IPS DF 6.9 (cell line): ENCODE measurements around the gene MED29.

Experiments
- DNase-seq: peaks from one replicate; pipeline ENCODE4 v3.0.0-alpha.2; 2013; ENCODE audit warnings: low read depth, low spot score
- H3K27ac ChIP-seq: one replicate; pipeline ENCODE4 v1.5.1; 2013; ENCODE audit warnings: low read length, control low read depth
- H3K27me3 ChIP-seq: 2 replicates; pipeline ENCODE4 v1.6.1; 2013; ENCODE audit warnings: mild to moderate bottlenecking, low read length; ENCODE audit not compliant: control insufficient read depth, insufficient read depth
- H3K36me3 ChIP-seq: 2 replicates; pipeline ENCODE4 v1.6.1; 2013; ENCODE audit warnings: low read length; ENCODE audit not compliant: control insufficient read depth, insufficient read depth
- H3K4me1 ChIP-seq: 2 replicates; pipeline ENCODE4 v1.6.1; 2013; ENCODE audit warnings: low read length; ENCODE audit not compliant: control insufficient read depth, insufficient read depth
- H3K4me3 ChIP-seq: 2 replicates; pipeline ENCODE4 v1.5.1; 2013; ENCODE audit warnings: mild to moderate bottlenecking, low read length
- H3K9me3 ChIP-seq: 2 replicates; pipeline ENCODE4 v1.6.1; 2013; ENCODE audit warnings: low read length, inconsistent platforms; ENCODE audit not compliant: control insufficient read depth, insufficient read depth
- WGBS: extraction: QIAGEN DNeasy Blood & Tissue Kit; methylation state at CpG from one replicate; pipeline ENCODE4 v1.1.7; 2013; ENCODE audit warnings: mixed read lengths, missing lambda C conversion rate; ENCODE audit not compliant: insufficient read length, insufficient coverage; 5-methylcytosine and 5-hydroxymethylcytosine counted together

Gene MED29

DNA sequence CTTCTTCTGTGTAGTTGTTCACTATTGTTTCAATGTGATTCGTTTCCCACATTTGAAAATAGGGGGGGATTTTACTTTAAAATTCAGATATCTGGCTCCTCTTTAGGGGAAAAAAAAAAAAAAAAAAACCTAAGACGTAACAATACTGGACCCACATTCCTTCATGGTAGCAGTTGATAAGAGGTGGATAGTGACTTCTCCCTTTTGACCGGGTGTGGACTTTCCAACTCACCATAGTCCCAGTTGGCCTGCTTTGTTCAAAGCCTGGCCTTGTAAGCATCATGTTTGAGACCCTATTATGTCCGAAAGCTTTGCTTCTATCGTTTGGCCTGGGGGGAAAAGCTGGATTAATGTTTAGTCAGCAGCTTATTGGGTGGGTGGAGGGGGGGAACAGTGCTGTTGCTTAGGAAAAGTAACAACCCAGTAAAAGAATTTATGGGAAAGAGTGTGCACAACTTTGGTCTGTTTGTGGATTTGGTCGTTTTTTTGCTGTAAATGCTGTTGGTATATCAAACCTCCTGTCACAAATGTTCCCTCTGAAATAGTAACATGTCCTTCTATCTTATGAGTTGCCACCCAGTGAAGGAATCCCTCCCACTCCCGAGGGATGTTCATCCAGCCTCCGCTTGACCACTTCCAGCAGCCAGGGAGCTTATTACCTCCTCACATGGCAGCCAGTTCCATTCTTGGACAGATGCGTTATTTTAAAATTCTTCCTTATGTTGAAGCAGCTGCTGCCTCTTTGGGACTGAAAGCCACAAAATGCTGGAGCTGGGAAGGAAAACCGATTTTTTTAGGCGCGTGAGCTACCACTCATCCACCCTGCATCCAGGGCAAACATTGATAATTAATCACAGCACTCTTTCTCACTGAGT, 38.6 kb upstream of the MED29 start:
- WGBS, result no CpG with 5 or more reads among the region's 12 CpGs
- Histone ChIP-seq H3K4me3 (no peak overlapping the region), H3K9me3 (no peaks in the 10 kb centered on the region), H3K27ac (no peak overlapping the region), H3K4me1 (no peaks in the 10 kb centered on the region), H3K27me3 (no peaks in the 10 kb centered on the region), H3K36me3 (peaks cover 16% of the 10 kb centered on the region; the same call in 1 of the 2 replicates)
- no peak for DNase-seq

DNA sequence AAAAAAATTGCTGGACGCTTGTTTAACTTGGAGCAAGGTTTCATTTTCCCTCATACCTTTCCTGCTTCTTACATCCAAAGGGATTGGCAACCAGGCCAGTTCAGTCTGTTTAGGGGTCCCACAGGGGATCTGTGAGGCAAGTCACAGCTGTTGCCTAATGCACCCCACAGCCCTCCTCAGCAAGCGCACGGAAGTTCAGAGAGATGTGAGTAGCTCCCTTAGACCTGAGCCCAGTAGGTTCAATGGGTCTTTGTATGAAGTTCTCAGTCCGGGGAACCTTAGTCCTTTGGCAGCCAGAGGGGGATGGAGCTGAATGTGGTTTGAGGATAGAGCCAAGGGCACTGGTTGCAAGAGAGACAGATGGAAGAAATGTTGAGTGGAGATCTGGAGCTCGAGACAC, 35.9 kb upstream of the MED29 start:
- Histone ChIP-seq H3K4me3 (no peak overlapping the region), H3K36me3 (peaks cover 22% of the 10 kb centered on the region; the same call in 1 of the 2 replicates), H3K4me1 (no peaks in the 10 kb centered on the region), H3K27me3 (no peaks in the 10 kb centered on the region), H3K27ac (no peak overlapping the region), H3K9me3 (no peaks in the 10 kb centered on the region)
- no peak for DNase-seq
- no CpG with 5 or more reads among the region's 5 CpGs for WGBS

DNA sequence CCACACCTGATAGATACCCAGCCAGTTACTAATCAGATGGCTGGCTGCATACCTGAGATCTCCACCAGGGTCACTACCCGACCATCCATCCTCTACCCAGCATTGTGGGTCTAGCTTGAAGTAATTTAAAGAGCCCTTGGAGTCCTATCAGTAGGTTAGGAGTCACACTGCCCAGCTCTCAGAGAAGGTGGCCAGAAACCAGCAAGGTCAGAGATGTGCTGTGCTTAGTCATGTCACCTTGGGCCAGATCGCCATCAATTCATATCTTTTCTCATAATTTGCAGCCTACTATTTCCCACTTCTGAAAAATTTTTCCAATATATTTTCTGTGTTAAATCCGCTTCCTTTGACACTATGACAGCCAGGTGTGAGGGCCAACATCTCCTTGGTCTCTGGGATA, 35.1 kb upstream of the MED29 start:
- whole genome bisulfite sequencing, result 100% methylated on average over 1 of the region's 3 CpGs
- no peak overlapping the region for H3K4me3 ChIP-seq
- no peak for DNase-seq
- H3K36me3 ChIP-seq, result peaks cover 24% of the 10 kb centered on the region; the same call in 1 of the 2 replicates
- H3K27me3 ChIP-seq, result no peaks in the 10 kb centered on the region
- no peak overlapping the region for H3K27ac ChIP-seq
- H3K9me3 ChIP-seq, result no peaks in the 10 kb centered on the region
- no peaks in the 10 kb centered on the region for H3K4me1 ChIP-seq

DNA sequence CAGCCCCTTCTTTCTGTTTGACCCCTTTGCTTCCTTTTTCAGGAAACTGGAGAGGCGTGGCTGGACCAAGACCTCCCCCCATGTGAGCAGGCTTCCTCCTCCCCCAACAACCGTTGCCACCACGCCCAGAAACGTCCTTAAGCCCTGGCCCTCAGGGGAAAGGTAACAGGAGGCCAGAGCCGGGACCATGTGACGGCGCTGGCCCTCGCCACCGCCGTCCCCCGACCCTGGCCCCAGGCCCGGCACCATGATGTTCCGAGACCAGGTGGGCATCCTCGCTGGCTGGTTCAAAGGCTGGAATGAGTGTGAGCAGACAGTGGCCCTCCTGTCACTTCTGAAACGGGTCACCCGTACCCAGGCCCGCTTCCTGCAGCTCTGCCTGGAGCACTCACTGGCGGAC, 34.5 kb upstream of the MED29 start:
- Histone ChIP-seq H3K4me3 (no peak overlapping the region), H3K4me1 (no peaks in the 10 kb centered on the region), H3K27me3 (no peaks in the 10 kb centered on the region), H3K27ac (no peak overlapping the region), H3K36me3 (peaks cover 24% of the 10 kb centered on the region; the same call in 1 of the 2 replicates), H3K9me3 (no peaks in the 10 kb centered on the region)
- WGBS, result no CpG with 5 or more reads among the region's 18 CpGs
- no peak for DNase-seq

DNA sequence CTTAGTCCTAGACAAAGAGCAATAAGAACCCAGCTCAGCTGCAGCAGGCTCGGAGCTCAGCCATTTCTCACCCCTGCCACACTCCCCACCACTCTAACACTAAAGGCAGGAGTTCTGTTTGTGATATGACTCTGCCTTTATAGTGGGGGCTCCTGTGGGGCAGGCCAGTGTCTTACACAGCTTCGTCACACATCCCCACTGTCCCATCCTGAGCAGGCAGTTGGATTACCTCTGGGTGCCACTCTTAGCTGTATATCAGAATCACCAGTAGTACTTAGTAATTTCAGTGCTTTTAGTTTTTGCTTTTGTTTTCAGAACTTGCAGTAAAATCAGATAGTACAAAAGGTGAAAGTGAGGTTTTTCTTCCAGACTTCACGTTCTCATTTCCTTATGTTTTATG, 32.2 kb upstream of the MED29 start:
- Histone ChIP-seq H3K4me3 (no peak overlapping the region), H3K4me1 (no peaks in the 10 kb centered on the region), H3K27me3 (no peaks in the 10 kb centered on the region), H3K27ac (no peak overlapping the region), H3K36me3 (peaks cover 28% of the 10 kb centered on the region; the same call in 1 of the 2 replicates), H3K9me3 (no peaks in the 10 kb centered on the region)
- no peak for DNase-seq
- no CpG with 5 or more reads among the region's 3 CpGs for WGBS

DNA sequence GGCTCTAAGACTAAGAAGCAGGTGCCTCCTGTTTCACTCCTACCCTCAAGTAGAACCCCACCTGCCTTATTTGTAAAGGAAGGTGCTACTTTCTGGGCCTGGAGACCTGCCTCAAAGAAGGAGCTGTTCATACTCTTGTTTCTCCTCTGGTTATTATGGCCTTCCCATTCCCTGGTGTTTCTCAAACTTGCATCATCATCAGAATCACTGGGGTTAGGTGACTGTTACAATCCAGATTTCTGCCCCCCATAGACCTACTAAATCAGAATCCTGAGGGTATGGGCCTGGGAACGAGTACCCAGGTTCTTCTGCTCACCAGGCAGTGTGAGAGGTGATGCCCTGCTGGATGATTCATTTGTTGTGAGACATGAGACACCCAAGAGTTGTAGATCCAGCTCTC, 30.6 kb upstream of the MED29 start:
- Histone ChIP-seq H3K4me1 (no peaks in the 10 kb centered on the region), H3K9me3 (no peaks in the 10 kb centered on the region), H3K27ac (no peak overlapping the region), H3K27me3 (no peaks in the 10 kb centered on the region), H3K36me3 (peaks cover 24% of the 10 kb centered on the region; the same call in 1 of the 2 replicates), H3K4me3 (no peak overlapping the region)
- no peak for DNase-seq
- no CpG with 5 or more reads among the region's 1 CpG for WGBS

DNA sequence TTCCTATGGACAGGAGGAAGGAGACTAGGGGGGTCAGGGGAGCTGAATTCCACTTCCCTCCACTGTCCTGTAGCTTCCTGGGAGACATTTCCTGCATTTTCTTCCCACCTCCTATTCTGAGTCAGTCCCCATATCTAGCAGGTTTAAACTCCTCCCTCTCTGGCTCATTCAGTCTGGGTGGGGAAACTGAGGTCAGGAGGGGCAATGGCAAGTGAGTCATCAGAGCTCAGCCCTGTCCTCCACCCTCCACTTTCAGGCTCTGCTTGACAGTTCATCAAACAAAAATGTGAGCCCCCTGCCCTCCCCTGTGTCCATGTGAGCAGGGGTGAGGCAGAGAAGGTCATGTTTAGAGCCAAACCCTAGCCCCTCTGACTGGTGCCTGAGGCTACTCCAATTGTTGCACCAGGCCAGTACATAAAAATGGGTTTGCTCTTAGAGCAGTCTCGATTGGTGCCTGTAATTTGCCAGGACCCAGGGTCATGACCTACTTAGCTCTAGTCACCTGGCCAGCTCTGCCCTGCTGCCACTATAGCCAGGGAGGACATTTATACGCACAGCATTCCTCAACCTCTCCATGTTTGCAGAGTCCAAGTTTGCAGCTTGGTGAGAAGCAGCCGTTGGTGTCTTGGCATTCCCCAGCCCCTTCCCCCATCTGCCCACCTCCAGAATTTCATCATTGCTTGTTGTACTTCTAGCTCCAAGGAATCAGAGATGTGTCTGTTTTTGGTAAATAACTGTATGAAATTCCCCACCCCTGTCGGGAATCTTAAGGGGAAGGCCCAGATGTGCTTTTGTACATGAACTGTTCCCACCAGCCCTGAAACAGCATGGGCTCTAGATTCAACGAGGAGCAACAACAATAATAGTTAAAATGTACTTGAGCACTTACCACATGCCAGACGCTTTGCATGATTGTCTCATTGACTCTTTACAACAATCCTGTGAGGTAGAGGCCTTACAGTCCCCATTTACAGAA, 28.2 kb upstream of the MED29 start:
- DNase-seq, result no peak
- WGBS, result no CpG with 5 or more reads among the region's 6 CpGs
- no peaks in the 10 kb centered on the region for H3K27me3 ChIP-seq
- H3K36me3 ChIP-seq, result peaks cover 12% of the 10 kb centered on the region; the same call in 1 of the 2 replicates
- no peak overlapping the region for H3K27ac ChIP-seq
- no peak overlapping the region for H3K4me3 ChIP-seq
- H3K4me1 ChIP-seq, result no peaks in the 10 kb centered on the region
- no peaks in the 10 kb centered on the region for H3K9me3 ChIP-seq

DNA sequence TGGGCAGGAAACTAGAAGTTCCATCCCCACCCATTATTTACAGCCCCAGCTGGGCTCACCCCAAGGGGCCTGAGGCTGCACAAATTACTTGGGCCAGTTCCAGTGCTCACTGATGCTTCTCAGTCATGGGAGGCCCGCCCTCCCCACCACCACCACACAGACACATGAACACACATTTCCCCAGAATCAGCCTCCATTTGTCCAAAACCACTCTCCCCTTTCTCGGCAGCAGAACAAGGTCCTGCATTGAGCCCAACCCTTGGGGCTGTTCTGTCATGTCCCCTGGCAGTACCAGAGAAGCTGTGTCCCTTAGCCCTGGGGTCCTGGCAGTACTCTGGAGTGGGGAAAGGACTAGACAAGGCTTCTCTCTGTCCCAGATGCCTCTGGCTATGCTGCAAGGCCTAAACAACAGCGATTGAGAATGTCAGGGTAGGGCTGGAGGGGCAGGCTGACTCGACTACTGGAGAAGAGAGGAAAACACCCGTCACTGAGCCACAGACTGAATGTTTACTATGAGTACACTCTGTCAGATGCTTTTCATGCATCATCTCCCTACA, 27.2 kb upstream of the MED29 start:
- H3K9me3 ChIP-seq, result no peaks in the 10 kb centered on the region
- H3K27ac ChIP-seq, result no peak overlapping the region
- no peak overlapping the region for H3K4me3 ChIP-seq
- no CpG with 5 or more reads among the region's 5 CpGs for WGBS
- no peaks in the 10 kb centered on the region for H3K4me1 ChIP-seq
- H3K36me3 ChIP-seq, result peaks cover 7% of the 10 kb centered on the region; the same call in 1 of the 2 replicates
- no peaks in the 10 kb centered on the region for H3K27me3 ChIP-seq
- DNase-seq, result no peak

DNA sequence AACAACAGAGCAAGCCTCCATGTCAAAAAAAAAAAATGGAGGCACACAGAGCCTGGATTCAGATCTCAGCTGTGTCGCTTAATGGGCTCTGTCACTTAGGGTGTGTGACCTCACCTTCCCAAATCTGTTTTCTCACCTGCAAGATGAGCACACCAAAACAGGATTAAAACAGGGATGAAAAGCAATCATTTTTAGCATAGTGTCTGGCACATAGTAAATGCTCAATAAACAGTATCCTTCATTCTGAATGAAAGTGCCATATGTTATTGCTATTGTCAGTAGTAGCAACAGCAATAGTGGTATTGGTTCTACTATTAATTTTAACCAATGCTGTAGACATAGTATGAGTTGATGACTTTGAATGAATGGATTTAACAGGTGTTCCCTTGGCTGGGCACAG, 25.6 kb upstream of the MED29 start:
- Histone ChIP-seq H3K36me3 (peaks cover 12% of the 10 kb centered on the region), H3K27me3 (no peaks in the 10 kb centered on the region)
- WGBS, result no CpG with 5 or more reads among the region's 1 CpG

DNA sequence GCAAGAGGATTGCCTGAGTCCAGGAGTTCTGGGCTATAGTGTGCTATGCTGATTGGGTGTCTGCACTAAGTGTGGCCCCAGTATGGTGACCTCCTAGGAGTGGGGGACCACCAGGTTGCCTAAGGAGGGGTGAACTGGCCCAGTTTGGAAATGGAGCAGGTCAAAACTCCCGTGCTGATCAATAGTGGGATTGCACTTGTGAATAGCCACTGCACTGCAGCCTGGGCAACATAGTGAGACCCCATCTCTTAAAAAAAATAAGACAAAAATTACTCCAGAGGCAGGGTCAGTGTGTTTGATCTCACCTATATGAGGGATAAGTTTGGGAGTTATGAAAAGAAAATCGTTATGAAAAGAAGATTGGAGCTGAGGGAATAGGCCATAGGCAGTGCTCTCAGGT, 22.0 kb upstream of the MED29 start:
- H3K9me3 ChIP-seq, result no peaks in the 10 kb centered on the region
- no peak overlapping the region for H3K4me3 ChIP-seq
- no peaks in the 10 kb centered on the region for H3K27me3 ChIP-seq
- DNase-seq, result no peak
- H3K4me1 ChIP-seq, result no peaks in the 10 kb centered on the region
- WGBS, result no CpG with 5 or more reads among the region's 2 CpGs
- H3K36me3 ChIP-seq, result peaks cover 12% of the 10 kb centered on the region
- H3K27ac ChIP-seq, result no peak overlapping the region

More for the DNA sequence above, 25.6 kb upstream of the MED29 start:
- Histone ChIP-seq H3K4me3 (no peak overlapping the region), H3K27ac (no peak overlapping the region), H3K9me3 (no peaks in the 10 kb centered on the region), H3K4me1 (no peaks in the 10 kb centered on the region)
- DNase-seq, result no peak
